GM21786 (cell line): Measurements from ENCODE around the gene LY6G6F.
A peak's percentile ranks its signal among the peaks of the same experiment; 100 is the strongest.

Experiments
- ATAC-seq: cut with Tn5 transposase; IDR thresholded peaks from one replicate; pipeline ENCODE4 v1.9.1; 2021; ENCODE audit not compliant: unreplicated experiment

Gene LY6G6F

GRCh38 chr6:31737315-31737990, 30.8 kb downstream of the LY6G6F start:
- no peak for ATAC-seq

GRCh38 chr6:31737991-31738979, 31.6 kb downstream of the LY6G6F start:
- no peak for ATAC-seq

GRCh38 chr6:31739639-31740396, 33.2 kb downstream of the LY6G6F start, which contains the start of gene MSH5:
Gene MSH5, plus strand, starts transcription at chr6:31740005. Its CDS starts 462 bp downstream, at chr6:31740467.
- ATAC-seq: peak; percentile 72

- ATAC-seq: no peak
Observed at GRCh38 chr6:31740397-31741223, 33.9 kb downstream of the LY6G6F start.

- no peak for ATAC-seq
Observed at GRCh38 chr6:31741815-31742214, 35.1 kb downstream of the LY6G6F start.

GRCh38 chr6:31742894-31743293, 36.2 kb downstream of the LY6G6F start:
- ATAC-seq: no peak

- ATAC-seq: no peak
Observed at GRCh38 chr6:31744422-31744821, 37.8 kb downstream of the LY6G6F start.

- no peak for ATAC-seq
Observed at GRCh38 chr6:31749301-31750036, 42.8 kb downstream of the LY6G6F start.

- no peak for ATAC-seq
Observed at GRCh38 chr6:31750411-31751022, 43.9 kb downstream of the LY6G6F start.

GRCh38 chr6:31752739-31753319, 46.2 kb downstream of the LY6G6F start:
- ATAC-seq: no peak

- ATAC-seq: no peak
Observed at GRCh38 chr6:31758281-31758680, 51.6 kb downstream of the LY6G6F start.
